ENCODE measurements around the gene NOB1. TPM values are rescaled to one million over a fixed set of nuclear protein-coding genes. Genes with fewer than 3 reads are reported as not detected.

Gene NOB1
- total RNA-seq, 1 experiment from 2014 or later: 31.9 TPM

- no TSS peak for BruUV-seq (replicated peaks)
- CTCF ChIA-PET: no interaction called here
These were observed 7.6 kb downstream of the NOB1 start for GRCh38 chr16:69747115-69747514.

GRCh38 chr16:69745959-69746358 is 8.8 kb downstream of the NOB1 start:
- Histone ChIP-seq H3K9ac (ENCODE audit: low read length) (no peak overlapping the region), H3K27ac (ENCODE audit: low read length) (no peak overlapping the region), H3F3A (ENCODE audit: low read length, unreplicated experiment) (no peaks in the 10 kb centered on the region), H4K20me1 (ENCODE audit: low read length) (0 out of 2 replicates have a peak, but pooled peaks cover 3% of the 10 kb centered on the region), H3K9me3 (ENCODE audit: low read length) (no peaks in the 10 kb centered on the region), H2AFZ (ENCODE audit: low read length) (no peak overlapping the region), H3K4me3 (ENCODE audit: low read length) (no peak overlapping the region), H3K4me1 (ENCODE audit: insufficient read depth, low read length) (peaks cover 6% of the 10 kb centered on the region; the same call in 1 of the 2 replicates), H3K27me3 (ENCODE audit: low read length) (no peaks in the 10 kb centered on the region), H3K36me3 (ENCODE audit: low read depth, low read length) (peaks cover 66% of the 10 kb centered on the region), H3K9me2 (replicated peaks; ENCODE audit: low read length) (no peaks in the 10 kb centered on the region), H3K4me2 (ENCODE audit: low read length) (no peak overlapping the region), H3K79me2 (ENCODE audit: low read length) (peaks cover 35% of the 10 kb centered on the region; the same call in 1 of the 2 replicates)
- intact Hi-C loops (cut with micrococcal nuclease): no loop called here
- TF ChIP-seq, protein P1, sequence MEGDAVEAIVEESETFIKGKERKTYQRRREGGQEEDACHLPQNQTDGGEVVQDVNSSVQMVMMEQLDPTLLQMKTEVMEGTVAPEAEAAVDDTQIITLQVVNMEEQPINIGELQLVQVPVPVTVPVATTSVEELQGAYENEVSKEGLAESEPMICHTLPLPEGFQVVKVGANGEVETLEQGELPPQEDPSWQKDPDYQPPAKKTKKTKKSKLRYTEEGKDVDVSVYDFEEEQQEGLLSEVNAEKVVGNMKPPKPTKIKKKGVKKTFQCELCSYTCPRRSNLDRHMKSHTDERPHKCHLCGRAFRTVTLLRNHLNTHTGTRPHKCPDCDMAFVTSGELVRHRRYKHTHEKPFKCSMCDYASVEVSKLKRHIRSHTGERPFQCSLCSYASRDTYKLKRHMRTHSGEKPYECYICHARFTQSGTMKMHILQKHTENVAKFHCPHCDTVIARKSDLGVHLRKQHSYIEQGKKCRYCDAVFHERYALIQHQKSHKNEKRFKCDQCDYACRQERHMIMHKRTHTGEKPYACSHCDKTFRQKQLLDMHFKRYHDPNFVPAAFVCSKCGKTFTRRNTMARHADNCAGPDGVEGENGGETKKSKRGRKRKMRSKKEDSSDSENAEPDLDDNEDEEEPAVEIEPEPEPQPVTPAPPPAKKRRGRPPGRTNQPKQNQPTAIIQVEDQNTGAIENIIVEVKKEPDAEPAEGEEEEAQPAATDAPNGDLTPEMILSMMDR (conservative IDR thresholded peaks at IDR 0.05; ENCODE audit: low read depth, low read length): no peak
- TF ChIP-seq EZH2 (IDR thresholded peaks at IDR 0.05; ENCODE audit: low read length, unreplicated experiment) (no peak), EZH2phosphoT487 (IDR thresholded peaks at IDR 0.05; ENCODE audit: borderline replicate concordance, low read length) (no peak)
- no TSS peak for BruUV-seq (replicated peaks)
- ATAC-seq (no peak; the same call in 1 of the 2 replicates), DNase-seq (no peak)
- ChIA-PET CTCF (no interaction called here), POLR2A (ENCODE audit: unreplicated experiment) (interaction anchor here (0.7 kb wide), 1 partner anchor 8 kb away, joined by 3 read pairs; no protein-coding TSS in a partner anchor)

More at GRCh38 chr16:69747115-69747514, 7.6 kb downstream of the NOB1 start:
- no peak for DNase-seq
- intact Hi-C loops (cut with micrococcal nuclease): no loop called here
- TF ChIP-seq, protein P1 (conservative IDR thresholded peaks at IDR 0.05; ENCODE audit: low read depth, low read length): no peak
- TF ChIP-seq EZH2phosphoT487 (IDR thresholded peaks at IDR 0.05; ENCODE audit: borderline replicate concordance, low read length): no peak
- TF ChIP-seq EZH2 (IDR thresholded peaks at IDR 0.05; ENCODE audit: low read length, unreplicated experiment): no peak
- no peaks in the 10 kb centered on the region for H3K9me3 ChIP-seq (ENCODE audit: low read length)
- no peak overlapping the region for H3K4me2 ChIP-seq (ENCODE audit: low read length)
- no peak overlapping the region for H3K4me3 ChIP-seq (ENCODE audit: low read length)
- no peaks in the 10 kb centered on the region for H3K9me2 ChIP-seq (replicated peaks; ENCODE audit: low read length)
- H3K79me2 ChIP-seq (ENCODE audit: low read length): peaks cover 45% of the 10 kb centered on the region
- no peak overlapping the region for H3K27ac ChIP-seq (ENCODE audit: low read length)
- H3K9ac ChIP-seq (ENCODE audit: low read length): no peak overlapping the region
- H2AFZ ChIP-seq (ENCODE audit: low read length): no peak overlapping the region
- ATAC-seq: no peak
- POLR2A ChIA-PET (ENCODE audit: unreplicated experiment): no interaction called here
- H3F3A ChIP-seq (ENCODE audit: low read length, unreplicated experiment): no peaks in the 10 kb centered on the region
- no peaks in the 10 kb centered on the region for H3K27me3 ChIP-seq (ENCODE audit: low read length)
- H3K4me1 ChIP-seq (ENCODE audit: insufficient read depth, low read length): no peaks in the 10 kb centered on the region
- peaks cover 62% of the 10 kb centered on the region for H3K36me3 ChIP-seq (ENCODE audit: low read depth, low read length)
- peaks cover 5% of the 10 kb centered on the region; the same call in 1 of the 2 replicates for H4K20me1 ChIP-seq (ENCODE audit: low read length)

DNA sequence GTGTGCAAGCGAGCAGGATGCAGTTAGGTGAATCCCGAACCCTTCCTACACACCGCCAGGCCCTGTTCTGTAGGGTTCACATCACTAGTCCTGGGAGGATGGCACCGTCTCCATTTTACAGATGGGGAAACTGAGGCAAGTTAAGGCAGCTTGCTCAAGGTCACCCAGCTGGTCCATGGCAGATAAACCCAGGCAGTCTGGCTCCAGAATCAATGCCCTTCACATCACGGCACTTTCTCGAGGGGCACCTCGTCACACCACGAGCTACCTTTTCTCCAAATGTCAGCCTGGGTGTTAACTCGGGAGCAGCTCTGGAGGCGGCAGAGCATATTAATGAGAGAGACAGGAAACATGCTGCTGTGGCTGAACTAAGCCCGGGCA is 9.5 kb downstream of the NOB1 start:
- H3K9ac ChIP-seq (ENCODE audit: low read length): no peak overlapping the region
- H4K20me1 ChIP-seq (ENCODE audit: low read length): 0 out of 2 replicates have a peak, but pooled peaks cover 3% of the 10 kb centered on the region
- TF ChIP-seq, protein P1 (conservative IDR thresholded peaks at IDR 0.05; ENCODE audit: low read depth, low read length): no peak
- H3F3A ChIP-seq (ENCODE audit: low read length, unreplicated experiment): no peaks in the 10 kb centered on the region
- H3K79me2 ChIP-seq (ENCODE audit: low read length): peaks cover 27% of the 10 kb centered on the region; the same call in 1 of the 2 replicates
- no peak overlapping the region for H3K4me3 ChIP-seq (ENCODE audit: low read length)
- no peak overlapping the region for H3K4me2 ChIP-seq (ENCODE audit: low read length)
- no peaks in the 10 kb centered on the region for H3K27me3 ChIP-seq (ENCODE audit: low read length)
- DNase-seq: no peak
- peaks cover 61% of the 10 kb centered on the region for H3K36me3 ChIP-seq (ENCODE audit: low read depth, low read length)
- no peak overlapping the region for H3K27ac ChIP-seq (ENCODE audit: low read length)
- BruUV-seq (replicated peaks): no TSS peak
- peaks cover 6% of the 10 kb centered on the region; the same call in 1 of the 2 replicates for H3K4me1 ChIP-seq (ENCODE audit: insufficient read depth, low read length)
- CTCF ChIA-PET: no interaction called here
- H3K9me2 ChIP-seq (replicated peaks; ENCODE audit: low read length): no peaks in the 10 kb centered on the region
- no peak for ATAC-seq
- no peak overlapping the region for H2AFZ ChIP-seq (ENCODE audit: low read length)
- intact Hi-C loops (cut with micrococcal nuclease): no loop called here
- POLR2A ChIA-PET (ENCODE audit: unreplicated experiment): interaction anchor here (0.7 kb wide), 1 partner anchor 8 kb away, joined by 3 read pairs; no protein-coding TSS in a partner anchor
- no peaks in the 10 kb centered on the region for H3K9me3 ChIP-seq (ENCODE audit: low read length)

All from PC-3 (cell line).